RWPE2 (cell line): ENCODE data around the gene SLC24A2.
A peak's percentile ranks its signal among the peaks of the same experiment; 100 is the strongest.

Experiments
- ATAC-seq: fragments of 200-7000 bp; cut with Tn5 transposase; 3 replicates; pipeline ENCODE4 v1.9.1; 2021; ENCODE audit warnings: low read depth
- DNase-seq: peaks from one replicate; pipeline ENCODE4 v3.0.0-alpha.2; 2020; ENCODE audit warnings: low spot score
- H3K27ac ChIP-seq: fragments of 450-650 bp; 2 replicates; pipeline ENCODE4 v1.5.1; 2017; ENCODE audit warnings: mild to moderate bottlenecking; ENCODE audit not compliant: poor library complexity, severe bottlenecking
- H3K27me3 ChIP-seq: fragments of 250-450 bp; sonication (Bioruptor Pico); 2 replicates; pipeline ENCODE4 v1.5.1; 2021; ENCODE audit warnings: mild to moderate bottlenecking, moderate library complexity; ENCODE audit not compliant: insufficient read depth, poor library complexity, severe bottlenecking
- H3K36me3 ChIP-seq: fragments of 250-450 bp; sonication (Bioruptor Pico); 2 replicates; pipeline ENCODE4 v1.5.1; 2020; ENCODE audit warnings: low read depth, mild to moderate bottlenecking, moderate library complexity
- H3K4me1 ChIP-seq: fragments of 250-450 bp; sonication (Bioruptor Pico); 2 replicates; pipeline ENCODE4 v1.5.1; 2021; ENCODE audit warnings: mild to moderate bottlenecking, moderate library complexity; ENCODE audit not compliant: insufficient read depth, poor library complexity, severe bottlenecking
- H3K4me3 ChIP-seq: fragments of 250-450 bp; sonication (Bioruptor Pico); 2 replicates; pipeline ENCODE4 v1.5.1; 2021; ENCODE audit warnings: mild to moderate bottlenecking, moderate library complexity; ENCODE audit not compliant: severe bottlenecking
- H3K9me3 ChIP-seq: fragments of 250-450 bp; sonication (Bioruptor Pico); 2 replicates; pipeline ENCODE4 v1.5.1; 2021; ENCODE audit warnings: mild to moderate bottlenecking, moderate library complexity; ENCODE audit not compliant: severe bottlenecking
- CTCF ChIP-seq: fragments of 450-650 bp; IDR thresholded peaks from one replicate; pipeline ENCODE4 v1.5.1; 2017; ENCODE audit warnings: mild to moderate bottlenecking, moderate library complexity; ENCODE audit not compliant: poor library complexity, severe bottlenecking

SLC24A2 gene

GRCh38 chr9:19754921-19755320 lies 33.9 kb downstream of the SLC24A2 start:
- H3K4me3 ChIP-seq = no peak overlapping the region
- H3K4me1 ChIP-seq = no peaks in the 10 kb centered on the region
- DNase-seq = no peak
- H3K9me3 ChIP-seq = no peaks in the 10 kb centered on the region
- no peak for TF ChIP-seq CTCF
- ATAC-seq = no peak
- H3K36me3 ChIP-seq = no peaks in the 10 kb centered on the region
- no peaks in the 10 kb centered on the region for H3K27me3 ChIP-seq
- no peak overlapping the region for H3K27ac ChIP-seq

GRCh38 chr9:19748278-19749126 lies 40.3 kb downstream of the SLC24A2 start:
- H3K4me3 ChIP-seq = no peak overlapping the region
- ATAC-seq = peak; percentile 68
- DNase-seq = no peak

GRCh38 chr9:19746223-19746622 lies 42.6 kb downstream of the SLC24A2 start:
- TF ChIP-seq CTCF = no peak
- Histone ChIP-seq H3K36me3 (no peaks in the 10 kb centered on the region), H3K27me3 (no peaks in the 10 kb centered on the region), H3K4me3 (no peak overlapping the region), H3K9me3 (no peaks in the 10 kb centered on the region), H3K27ac (no peak overlapping the region), H3K4me1 (no peaks in the 10 kb centered on the region)
- ATAC-seq (no peak), DNase-seq (no peak)

More at GRCh38 chr9:19748278-19749126, 40.3 kb downstream of the SLC24A2 start:
- Histone ChIP-seq H3K27me3 (no peaks in the 10 kb centered on the region), H3K27ac (no peak overlapping the region), H3K4me1 (no peaks in the 10 kb centered on the region), H3K9me3 (no peaks in the 10 kb centered on the region), H3K36me3 (no peaks in the 10 kb centered on the region)
- no peak for TF ChIP-seq CTCF

- no peaks in the 10 kb centered on the region for H3K9me3 ChIP-seq
- no peak overlapping the region for H3K27ac ChIP-seq
- no peaks in the 10 kb centered on the region for H3K4me1 ChIP-seq
- no peaks in the 10 kb centered on the region for H3K27me3 ChIP-seq
- ATAC-seq = no peak
- no peak overlapping the region for H3K4me3 ChIP-seq
- H3K36me3 ChIP-seq = no peaks in the 10 kb centered on the region
- DNase-seq = no peak
- TF ChIP-seq CTCF = no peak
Measured at GRCh38 chr9:19741178-19741577, 47.7 kb downstream of the SLC24A2 start.
